8988T (cell line): ENCODE results near the gene HOXC13.

Source experiments
- DNase-seq: peaks from one replicate; pipeline ENCODE4 v3.0.0; 2011

Gene HOXC13

GRCh38 chr12:53982648-53983567 is 44.3 kb downstream of the HOXC13 start:
- DNase-seq, result no peak

GRCh38 chr12:53983568-53983949 is 44.9 kb downstream of the HOXC13 start:
- no peak for DNase-seq

DNA sequence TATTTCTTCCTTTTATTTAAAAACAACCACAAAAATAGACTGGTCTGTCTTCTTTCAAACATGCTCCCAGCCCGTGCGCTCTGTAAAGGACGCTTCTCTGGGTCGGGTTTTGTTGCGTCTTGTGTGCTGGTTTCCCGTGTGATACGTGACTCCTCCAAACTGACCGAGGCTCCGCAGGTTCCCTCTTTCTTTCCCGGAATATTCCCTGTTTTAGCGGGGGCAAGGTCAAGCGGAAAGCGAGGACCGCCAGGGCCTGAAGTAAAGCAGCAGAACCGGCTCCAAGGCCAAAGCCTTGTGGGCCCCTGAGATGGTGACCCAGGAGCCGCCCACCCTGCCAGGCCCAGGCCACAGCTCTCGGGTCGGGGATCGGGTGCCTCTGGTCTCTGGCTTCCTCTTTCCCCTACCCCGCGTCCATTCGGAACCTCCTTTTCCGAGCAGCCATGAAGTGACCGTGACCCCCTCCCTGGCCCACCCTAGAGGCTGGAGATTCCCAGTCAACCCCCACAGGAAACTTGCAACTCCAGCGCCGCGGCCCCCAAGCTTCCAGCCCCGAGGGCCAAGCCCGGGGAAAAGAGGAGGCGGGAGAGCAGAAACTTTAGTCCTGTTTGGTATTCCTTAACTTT is 45.4 kb downstream of the HOXC13 start:
- no peak for DNase-seq

- DNase-seq, result peak; percentile 99
Measured at GRCh38 chr12:53984901-53985691, 46.5 kb downstream of the HOXC13 start, which contains the start of gene HOXC10. Gene HOXC10 (plus strand): TSS chr12:53985146. CDS start chr12:53985260, 114 bp downstream.

- DNase-seq, result no peak
Measured at GRCh38 chr12:53985692-53985993, 47.0 kb downstream of the HOXC13 start.

GRCh38 chr12:53985994-53986685 is 47.5 kb downstream of the HOXC13 start:
- DNase-seq, result no peak

DNA sequence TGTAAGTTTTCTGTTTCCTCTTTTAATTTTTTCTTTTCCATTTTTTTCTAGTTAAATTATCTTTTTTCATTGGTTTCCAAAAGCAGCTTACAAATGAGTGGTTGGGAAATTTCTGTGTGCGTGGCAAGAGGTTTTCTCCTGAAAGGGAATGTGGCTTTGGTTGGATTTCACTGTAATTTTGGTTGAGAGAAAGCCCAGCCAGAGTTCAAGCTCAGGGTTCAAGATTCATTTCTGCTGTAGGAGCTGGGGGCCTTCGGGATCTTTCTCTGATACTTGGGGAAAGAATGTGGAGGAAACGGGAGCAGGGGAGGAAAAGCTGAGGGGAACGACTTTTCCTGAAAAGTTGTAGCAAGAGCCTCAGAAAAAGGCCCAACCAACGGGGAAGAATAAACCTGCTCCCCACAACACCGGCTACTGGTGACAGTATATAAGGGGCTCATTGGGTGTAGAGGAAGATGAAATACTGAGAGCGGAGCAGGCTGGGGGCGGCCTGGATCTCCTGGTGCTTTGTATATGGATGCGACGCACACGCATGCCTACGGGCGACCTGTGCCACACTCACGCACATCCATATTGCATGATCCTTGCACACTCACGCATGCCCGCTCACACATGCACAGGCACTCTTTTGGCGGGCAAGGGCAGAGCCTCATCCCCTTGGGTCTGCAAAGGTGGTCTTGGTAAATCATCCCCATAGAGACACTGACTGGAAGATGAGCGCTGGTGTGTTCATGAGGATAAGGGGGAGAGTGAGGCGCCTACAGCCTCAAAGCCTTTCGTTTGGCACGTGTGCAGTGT is 48.3 kb downstream of the HOXC13 start:
- DNase-seq, result no peak

- no peak for DNase-seq
Measured at GRCh38 chr12:53987787-53988230, 49.2 kb downstream of the HOXC13 start.

GRCh38 chr12:53988541-53989226 is 50.1 kb downstream of the HOXC13 start:
- no peak for DNase-seq

DNA sequence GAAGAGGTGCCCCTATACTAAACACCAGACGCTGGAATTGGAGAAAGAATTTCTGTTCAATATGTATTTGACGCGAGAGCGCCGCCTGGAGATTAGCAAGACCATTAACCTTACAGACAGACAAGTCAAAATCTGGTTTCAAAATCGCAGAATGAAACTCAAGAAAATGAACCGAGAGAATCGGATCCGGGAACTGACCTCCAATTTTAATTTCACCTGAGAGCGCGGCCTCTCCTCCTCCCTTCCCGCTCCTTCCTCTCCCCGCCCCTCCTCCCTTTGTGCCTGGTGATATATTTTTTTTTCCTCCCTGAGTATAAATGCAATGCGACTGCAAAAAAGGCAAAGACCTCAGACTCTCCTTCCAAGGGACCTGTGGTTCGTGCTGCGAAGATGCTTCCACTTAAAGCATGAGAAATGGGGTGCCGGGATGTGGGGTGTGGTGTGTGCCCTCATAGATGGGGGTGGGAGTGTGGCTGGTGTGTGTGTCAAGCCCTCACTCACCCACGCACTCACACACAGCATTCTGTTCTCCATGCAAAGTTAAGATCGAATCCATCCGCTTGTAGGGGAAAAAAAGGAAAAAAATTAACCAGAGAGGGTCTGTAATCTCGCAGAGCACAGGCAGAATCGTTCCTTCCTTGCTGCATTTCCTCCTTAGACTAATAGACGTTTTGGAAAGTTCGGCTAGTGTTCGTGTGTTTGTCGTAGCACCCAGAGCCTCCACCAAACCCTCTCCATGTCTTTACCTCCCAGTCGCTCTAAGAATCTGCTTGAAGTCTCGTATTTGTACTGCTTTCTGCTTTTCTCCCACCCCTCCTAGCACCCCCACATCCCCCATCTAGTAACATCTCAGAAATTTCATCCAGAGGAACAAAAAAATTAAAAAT is 50.8 kb downstream of the HOXC13 start:
- DNase-seq, result peak; percentile 86

DNA sequence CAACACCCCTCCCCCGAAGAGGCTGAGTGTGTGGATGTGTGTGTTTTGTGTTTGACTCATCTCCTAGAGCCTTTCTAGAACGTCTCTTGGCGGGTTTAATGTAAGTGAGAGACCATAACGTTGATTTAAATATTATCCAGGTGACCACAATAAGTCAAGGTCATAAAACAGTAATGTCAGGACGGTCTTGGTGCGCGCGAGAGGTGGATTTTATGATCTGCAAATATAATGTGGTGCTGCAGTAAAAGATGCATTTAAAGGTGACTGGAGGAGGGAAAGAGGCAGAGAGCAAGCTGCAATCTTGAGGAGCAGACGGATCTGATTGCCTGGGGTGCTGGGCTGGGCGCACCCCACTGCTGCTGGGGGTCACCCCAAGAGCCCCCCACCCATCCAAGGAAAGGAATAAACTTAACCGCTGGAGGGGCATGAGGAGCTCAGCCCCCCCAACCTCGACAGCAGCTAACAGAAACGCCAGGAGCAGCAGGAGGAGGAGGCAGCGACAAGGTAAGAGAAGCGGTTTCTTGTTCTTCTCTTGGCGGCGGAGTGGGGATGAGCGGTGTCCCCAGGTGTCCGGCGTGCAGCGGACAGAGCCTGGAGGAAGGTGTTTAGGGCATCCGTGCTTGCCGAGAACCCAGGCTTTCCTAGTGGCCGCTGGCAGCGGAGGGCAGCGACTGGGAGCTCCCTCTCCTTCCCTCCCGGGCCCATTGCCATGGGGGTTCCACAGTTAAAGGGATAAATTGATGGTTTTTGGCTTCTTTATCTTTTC is 51.9 kb downstream of the HOXC13 start:
- DNase-seq, result no peak

DNA sequence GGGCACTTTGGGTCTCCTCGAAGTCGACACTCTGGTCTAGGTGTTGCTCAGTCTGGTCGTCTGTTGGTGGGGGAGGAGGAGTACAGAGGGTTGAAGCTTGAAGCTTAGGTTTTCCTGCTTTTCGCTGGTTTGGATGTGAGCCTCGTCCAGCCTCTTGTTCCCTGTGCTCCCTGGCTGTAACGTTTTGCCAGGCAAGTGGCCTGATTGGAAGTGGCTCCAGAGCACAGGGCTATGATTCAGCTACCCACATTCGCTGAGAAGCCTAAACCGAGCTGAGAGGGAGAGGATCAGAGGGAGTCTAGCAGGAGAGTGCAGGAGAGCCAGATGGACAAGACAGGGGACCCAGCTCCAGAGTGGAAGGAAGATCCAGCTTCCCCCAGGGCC is 52.4 kb downstream of the HOXC13 start:
- no peak for DNase-seq

- no peak for DNase-seq
Measured at GRCh38 chr12:53992377-53992889, 53.8 kb downstream of the HOXC13 start.

DNA sequence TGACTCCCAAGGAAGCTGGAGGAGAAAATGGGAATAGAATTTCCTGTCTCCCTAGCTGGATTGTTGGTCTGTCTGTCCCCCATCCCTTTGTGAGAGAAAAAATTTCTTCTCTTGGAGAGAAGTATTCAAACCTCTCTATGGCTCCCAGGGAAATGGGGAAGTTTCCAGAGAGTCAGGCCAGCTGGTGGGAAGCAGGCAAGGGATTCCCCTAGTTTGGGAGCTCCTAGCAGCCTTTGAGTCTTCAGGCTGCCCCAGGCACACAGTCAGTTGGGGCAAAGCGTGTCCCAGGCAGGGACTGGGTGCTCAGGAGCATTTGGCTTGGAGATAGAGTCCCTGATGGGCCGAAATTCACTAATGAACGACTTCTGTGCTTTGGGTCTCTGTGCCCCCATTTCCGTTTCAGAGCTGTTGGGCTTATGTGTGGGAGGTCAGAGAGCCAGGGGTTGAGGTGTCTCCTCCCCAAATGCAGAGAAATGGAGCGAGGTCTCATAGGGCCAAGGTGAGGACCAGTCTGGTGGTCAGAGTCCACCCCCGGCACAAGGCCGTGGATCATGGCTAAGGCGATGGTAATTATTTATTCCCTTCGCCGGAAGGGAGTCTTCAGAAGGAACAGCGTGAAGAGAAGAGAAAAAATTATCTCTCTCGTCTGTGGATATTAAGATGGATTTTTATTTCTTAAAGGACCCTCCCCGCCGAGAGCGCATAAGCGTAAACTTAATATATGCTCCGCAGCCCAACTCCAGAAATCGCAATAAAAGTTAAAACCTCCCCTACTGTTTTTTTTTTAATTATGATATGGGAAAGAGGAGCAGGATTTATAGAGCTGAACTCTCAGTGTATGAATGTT is 54.8 kb downstream of the HOXC13 start:
- DNase-seq, result no peak

- DNase-seq, result no peak
Measured at GRCh38 chr12:53994009-53994263, 55.3 kb downstream of the HOXC13 start.

- no peak for DNase-seq
Measured at GRCh38 chr12:53994264-53995001, 55.8 kb downstream of the HOXC13 start.

DNA sequence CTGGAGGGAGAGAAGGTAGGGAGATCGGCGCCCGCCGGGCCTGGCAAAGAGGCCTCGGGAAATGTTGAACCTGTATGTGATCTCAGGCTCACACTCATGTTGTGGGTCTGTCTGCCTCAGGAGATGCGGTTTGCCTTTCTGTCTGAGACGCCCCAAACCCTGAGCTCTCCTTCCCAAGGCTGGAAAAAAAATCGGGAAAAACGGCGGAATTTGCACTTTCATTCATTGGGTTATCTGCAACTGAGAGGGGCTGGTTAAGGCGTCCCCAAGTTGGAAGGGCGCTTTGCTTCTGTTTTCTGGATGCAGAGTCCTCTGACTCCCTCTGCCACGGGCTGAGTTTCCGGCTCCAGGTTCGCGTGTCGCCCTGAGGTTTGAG is 56.4 kb downstream of the HOXC13 start:
- DNase-seq, result no peak
